AG09319 (cell line): ENCODE results near the gene CNNM2.

Experiments used
- DNase-seq: peaks from one replicate; pipeline ENCODE4 v3.0.0-alpha.2; 2010; ENCODE audit warnings: low read depth; ENCODE audit errors: extremely low read depth
- CTCF ChIP-seq: IDR thresholded peaks from 2 replicates; pipeline ENCODE4 v1.5.1; 2011; ENCODE audit warnings: low read depth, mild to moderate bottlenecking, inconsistent platforms, low read length, moderate library complexity

CNNM2 gene

DNA sequence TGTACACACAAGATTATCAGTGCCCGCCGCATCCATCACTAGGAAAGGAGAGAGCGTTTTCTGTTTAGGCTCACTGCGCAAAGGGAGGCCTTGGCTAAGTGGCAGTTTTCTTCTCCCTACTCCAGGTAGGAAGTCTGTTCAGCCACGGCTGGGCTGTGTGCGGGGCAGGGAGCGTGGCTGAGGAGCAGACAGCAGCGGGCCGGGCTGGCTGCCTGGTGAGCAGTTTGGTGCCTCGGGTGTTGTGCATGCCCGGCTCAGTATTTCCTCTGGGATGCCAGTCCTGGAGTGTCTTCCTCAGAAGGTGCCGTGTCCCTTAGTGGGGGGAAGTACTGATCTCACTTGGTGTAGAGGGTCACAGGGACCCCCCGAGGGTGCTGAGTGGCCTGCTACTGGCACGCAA is 160.6 kb downstream of the CNNM2 start:
- DNase-seq = no peak
- TF ChIP-seq CTCF = no peak

- TF ChIP-seq CTCF = no peak
- DNase-seq = no peak
Observed at GRCh38 chr10:103079100-103079499, 161.0 kb downstream of the CNNM2 start.

DNA sequence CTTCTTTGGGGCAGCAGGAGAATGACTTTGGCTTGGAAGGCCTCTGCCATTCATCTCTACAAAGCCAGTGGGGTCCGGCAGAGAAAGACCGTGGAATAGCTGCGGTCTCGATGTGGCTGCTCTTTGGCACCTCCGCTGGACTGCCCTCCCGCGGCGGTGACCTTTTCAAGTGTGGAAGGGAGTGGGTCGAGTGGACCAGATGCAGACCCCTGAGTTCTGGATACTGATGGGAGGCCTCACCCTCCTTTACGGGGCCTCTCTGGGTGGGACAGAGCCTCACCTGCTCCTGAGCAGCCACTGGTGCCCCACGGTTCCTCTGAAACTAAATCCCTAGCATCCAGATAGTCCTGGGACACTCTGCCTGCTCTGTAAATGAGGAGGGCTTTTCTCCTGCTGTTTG is 161.9 kb downstream of the CNNM2 start:
- no peak for TF ChIP-seq CTCF
- no peak for DNase-seq

DNA sequence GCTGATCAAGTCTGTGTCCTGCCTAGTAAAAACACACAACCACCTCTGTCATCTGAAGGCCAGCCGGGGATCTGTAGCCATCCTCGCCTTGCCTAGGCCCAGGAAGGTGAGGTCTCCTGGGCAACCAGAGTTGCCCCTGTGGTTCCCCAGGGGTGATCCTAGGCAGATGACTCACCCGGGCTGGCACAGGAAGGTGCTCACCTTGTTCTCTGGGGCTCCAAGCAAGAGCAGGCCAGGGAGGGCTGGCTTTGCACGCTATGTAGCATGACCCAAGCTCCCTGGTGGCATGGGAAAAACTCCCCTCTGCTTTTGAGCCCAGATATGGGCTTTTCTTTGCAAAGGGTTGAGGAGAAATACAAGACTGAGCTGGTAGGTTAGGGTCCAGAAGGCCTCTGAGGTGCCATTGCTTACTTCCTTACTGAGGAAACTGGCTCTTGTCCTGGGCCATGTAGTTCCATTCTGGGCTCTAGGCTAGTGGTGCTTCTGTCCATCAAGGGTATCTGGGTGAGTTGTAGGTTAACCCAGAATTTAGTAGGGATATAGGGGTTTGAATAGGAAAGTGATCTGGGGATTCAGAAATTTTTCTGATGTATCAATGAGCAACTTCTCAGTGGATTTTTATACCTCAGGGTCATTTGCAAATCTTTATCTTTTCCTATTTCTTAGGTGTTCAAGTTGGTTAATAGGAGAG is 162.9 kb downstream of the CNNM2 start:
- TF ChIP-seq CTCF = no peak
- DNase-seq = no peak

DNA sequence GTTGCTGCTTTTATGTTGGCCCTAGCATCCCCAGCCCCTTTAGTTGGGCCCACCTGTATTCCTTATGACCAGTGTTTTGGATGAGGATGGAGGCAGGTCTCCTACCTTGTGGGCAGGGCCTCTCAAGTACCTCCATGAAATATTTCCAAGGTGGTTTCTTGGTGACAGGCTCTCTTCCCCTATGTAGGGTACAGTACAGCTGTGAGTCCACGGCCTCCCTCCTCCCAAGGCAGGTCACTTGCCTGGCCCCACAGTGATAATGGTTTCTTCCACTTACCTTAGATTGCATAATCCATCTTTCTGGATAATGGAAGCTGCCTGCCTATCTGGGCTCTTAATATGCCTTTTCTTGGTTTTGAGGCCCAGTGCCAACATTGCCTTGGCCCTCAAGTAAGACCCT is 164.6 kb downstream of the CNNM2 start:
- no peak for DNase-seq
- TF ChIP-seq CTCF = no peak

DNA sequence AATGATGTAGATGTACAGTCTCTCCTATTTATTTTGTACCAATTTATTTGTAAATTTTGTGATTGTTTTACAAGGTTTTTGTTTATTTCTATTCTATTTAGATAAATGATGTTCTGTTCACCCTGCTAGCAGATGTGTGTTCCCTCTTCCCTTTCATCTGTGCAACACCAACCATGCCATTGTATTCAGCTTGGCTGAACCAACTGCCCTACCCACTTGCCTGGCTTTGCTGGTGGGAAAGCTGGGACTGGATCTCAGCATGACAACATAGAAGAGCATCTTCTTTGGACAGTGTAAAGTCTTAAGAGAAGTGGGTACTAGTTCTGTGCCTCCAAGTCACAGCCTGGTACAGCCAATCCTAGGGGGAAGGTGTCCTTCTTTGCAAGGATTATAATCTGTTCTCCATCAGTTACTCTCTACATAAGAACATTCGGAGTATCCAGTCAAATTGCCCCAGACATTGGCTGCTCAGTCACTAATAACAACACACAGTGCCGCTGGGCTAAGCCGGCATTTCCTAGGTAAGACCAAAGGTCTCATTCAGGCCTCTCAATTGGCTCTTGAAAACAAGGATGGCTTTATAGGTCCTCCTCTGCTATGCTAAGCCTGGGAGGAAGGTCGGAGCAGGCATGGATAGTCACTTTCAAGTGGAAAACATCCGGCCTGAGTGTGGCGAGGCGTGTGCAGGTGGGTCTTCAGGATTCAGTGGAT is 165.3 kb downstream of the CNNM2 start:
- no peak for DNase-seq
- TF ChIP-seq CTCF = no peak

GRCh38 chr10:103083977-103084320 is 165.9 kb downstream of the CNNM2 start:
- no peak for TF ChIP-seq CTCF
- no peak for DNase-seq
